ENCODE results near the gene MUC5AC.
A peak's percentile ranks its signal among the peaks of the same experiment; 100 is the strongest.
"Not testable (repeated sequence)": the region's sequence is repeated elsewhere in the genome, so short reads cannot be mapped to it uniquely, and the experiment has no call there.

MUC5AC gene

DNA sequence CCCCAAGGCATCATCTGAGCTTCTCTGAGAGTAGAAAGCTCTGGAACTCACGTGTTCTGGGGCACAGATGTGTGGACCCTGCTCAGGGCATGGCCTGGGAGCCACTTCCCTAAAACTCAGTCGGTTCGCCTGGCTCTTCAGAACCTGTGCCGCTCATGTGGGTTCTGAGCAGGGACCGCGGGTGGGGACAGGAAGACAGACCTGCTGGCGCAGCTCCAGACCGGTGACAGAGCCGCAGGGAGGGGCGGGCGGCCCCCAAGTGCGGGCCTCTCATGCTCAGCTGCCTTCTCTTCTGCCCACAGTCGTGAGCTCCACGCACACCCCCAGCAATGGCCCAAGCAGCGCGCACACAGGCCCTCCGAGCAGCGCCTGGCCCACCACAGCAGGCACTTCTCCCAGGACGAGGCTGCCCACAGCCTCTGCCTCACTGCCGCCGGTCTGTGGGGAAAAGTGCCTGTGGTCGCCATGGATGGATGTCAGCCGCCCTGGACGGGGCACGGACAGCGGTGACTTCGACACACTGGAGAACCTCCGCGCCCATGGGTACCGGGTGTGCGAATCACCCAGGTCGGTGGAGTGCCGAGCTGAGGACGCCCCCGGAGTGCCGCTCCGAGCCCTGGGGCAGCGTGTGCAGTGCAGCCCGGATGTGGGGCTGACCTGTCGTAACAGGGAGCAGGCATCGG is 24.2 kb downstream of the MUC5AC start:
- no peaks in the 10 kb centered on the region for H3K36me3 Mint-ChIP-seq
- peak overlapping the region; percentile 32 for H3K4me3 Mint-ChIP-seq
- H3K4me1 Mint-ChIP-seq (ENCODE audit: low read depth): peaks cover 3% of the 10 kb centered on the region
- no peaks in the 10 kb centered on the region for H3K27me3 Mint-ChIP-seq
- no peak overlapping the region for H3K27ac Mint-ChIP-seq
- H3K9me3 Mint-ChIP-seq (ENCODE audit: low read depth): no peaks in the 10 kb centered on the region

DNA sequence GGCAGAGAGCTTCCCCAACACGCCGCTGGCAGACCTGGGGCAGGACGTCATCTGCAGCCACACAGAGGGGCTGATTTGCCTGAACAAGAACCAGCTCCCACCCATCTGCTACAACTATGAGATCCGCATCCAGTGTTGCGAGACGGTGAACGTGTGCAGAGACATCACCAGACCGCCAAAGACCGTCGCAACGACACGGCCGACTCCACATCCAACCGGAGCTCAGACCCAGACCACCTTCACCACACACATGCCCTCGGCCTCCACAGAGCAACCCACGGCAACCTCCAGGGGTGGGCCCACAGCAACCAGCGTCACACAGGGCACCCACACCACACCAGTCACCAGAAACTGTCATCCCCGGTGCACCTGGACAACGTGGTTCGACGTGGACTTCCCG is 26.4 kb downstream of the MUC5AC start:
- H3K27me3 Mint-ChIP-seq; H3K36me3 Mint-ChIP-seq; H3K4me1 Mint-ChIP-seq (ENCODE audit: low read depth); H3K4me3 Mint-ChIP-seq; H3K27ac Mint-ChIP-seq; H3K9me3 Mint-ChIP-seq (ENCODE audit: low read depth): not testable (repeated sequence)

DNA sequence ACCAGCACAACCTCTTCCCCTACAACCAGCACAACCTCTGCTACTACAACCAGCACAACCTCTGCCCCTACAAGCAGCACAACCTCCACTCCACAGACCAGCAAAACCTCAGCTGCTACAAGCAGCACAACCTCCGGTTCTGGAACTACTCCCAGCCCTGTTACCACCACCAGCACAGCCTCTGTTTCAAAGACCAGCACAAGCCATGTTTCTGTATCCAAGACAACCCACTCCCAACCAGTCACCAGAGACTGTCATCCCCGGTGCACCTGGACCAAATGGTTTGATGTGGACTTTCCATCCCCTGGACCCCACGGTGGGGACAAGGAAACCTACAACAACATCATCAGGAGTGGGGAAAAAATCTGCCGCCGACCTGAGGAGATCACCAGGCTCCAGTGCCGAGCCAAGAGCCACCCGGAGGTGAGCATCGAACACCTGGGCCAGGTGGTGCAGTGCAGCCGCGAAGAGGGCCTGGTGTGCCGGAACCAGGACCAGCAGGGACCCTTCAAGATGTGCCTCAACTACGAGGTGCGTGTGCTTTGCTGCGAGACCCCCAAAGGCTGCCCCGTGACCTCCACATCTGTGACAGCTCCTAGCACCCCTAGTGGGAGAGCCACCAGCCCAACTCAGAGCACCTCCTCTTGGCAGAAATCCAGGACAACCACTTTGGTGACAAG is 30.8 kb downstream of the MUC5AC start:
- H3K27me3 Mint-ChIP-seq; H3K9me3 Mint-ChIP-seq (ENCODE audit: low read depth); H3K27ac Mint-ChIP-seq; H3K4me3 Mint-ChIP-seq; H3K4me1 Mint-ChIP-seq (ENCODE audit: low read depth); H3K36me3 Mint-ChIP-seq: not testable (repeated sequence)

DNA sequence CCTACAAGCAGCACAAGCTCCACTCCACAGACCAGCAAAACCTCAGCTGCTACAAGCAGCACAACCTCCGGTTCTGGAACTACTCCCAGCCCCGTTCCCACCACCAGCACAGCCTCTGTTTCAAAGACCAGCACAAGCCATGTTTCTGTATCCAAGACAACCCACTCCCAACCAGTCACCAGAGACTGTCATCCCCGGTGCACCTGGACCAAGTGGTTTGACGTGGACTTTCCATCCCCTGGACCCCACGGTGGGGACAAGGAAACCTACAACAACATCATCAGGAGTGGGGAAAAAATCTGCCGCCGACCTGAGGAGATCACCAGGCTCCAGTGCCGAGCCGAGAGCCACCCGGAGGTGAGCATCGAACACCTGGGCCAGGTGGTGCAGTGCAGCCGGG is 32.1 kb downstream of the MUC5AC start:
- not testable (repeated sequence) for H3K9me3 Mint-ChIP-seq (ENCODE audit: low read depth); H3K27ac Mint-ChIP-seq; H3K27me3 Mint-ChIP-seq; H3K4me1 Mint-ChIP-seq (ENCODE audit: low read depth); H3K4me3 Mint-ChIP-seq; H3K36me3 Mint-ChIP-seq

DNA sequence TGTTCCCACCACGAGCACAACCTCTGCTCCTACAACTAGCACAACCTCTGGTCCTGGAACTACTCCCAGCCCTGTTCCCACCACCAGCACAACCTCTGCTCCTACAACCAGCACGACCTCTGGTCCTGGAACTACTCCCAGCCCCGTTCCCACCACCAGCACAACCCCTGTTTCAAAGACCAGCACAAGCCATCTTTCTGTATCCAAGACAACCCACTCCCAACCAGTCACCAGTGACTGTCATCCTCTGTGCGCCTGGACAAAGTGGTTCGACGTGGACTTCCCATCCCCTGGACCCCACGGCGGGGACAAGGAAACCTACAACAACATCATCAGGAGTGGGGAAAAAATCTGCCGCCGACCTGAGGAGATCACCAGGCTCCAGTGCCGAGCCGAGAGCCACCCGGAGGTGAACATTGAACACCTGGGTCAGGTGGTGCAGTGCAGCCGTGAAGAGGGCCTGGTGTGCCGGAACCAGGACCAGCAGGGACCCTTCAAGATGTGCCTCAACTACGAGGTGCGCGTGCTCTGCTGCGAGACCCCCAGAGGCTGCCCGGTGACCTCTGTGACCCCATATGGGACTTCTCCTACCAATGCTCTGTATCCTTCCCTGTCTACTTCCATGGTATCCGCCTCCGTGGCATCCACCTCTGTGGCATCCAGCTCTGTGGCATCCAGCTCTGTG is 34.2 kb downstream of the MUC5AC start:
- H3K36me3 Mint-ChIP-seq; H3K27me3 Mint-ChIP-seq; H3K4me3 Mint-ChIP-seq; H3K4me1 Mint-ChIP-seq (ENCODE audit: low read depth); H3K27ac Mint-ChIP-seq; H3K9me3 Mint-ChIP-seq (ENCODE audit: low read depth): not testable (repeated sequence)

DNA sequence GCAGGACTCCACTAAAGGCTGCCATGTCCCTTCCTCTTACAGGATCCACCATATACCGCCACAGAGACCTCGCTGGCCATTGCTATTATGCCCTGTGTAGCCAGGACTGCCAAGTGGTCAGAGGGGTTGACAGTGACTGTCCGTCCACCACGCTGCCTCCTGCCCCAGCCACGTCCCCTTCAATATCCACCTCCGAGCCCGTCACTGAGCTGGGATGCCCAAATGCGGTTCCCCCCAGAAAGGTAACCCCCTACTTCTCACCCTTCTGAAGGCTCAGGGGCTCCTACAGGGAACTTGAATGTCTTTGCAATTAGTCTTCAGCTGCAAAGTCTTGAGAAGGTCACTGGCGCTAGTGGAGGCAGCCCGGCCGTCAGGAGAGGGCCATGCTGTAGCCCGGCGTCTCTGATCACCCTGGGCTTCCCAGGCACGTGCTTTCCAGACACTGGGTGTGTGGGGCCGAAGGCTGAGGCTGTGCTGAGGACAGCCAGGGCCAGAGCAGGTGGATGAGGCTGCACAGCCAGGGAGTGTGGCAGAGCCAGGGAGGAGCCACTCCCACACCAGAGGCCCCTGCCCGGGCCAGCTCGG is 35.1 kb downstream of the MUC5AC start:
- no peaks in the 10 kb centered on the region for H3K36me3 Mint-ChIP-seq
- no peaks in the 10 kb centered on the region for H3K9me3 Mint-ChIP-seq (ENCODE audit: low read depth)
- no peaks in the 10 kb centered on the region for H3K27me3 Mint-ChIP-seq
- no peak overlapping the region for H3K4me3 Mint-ChIP-seq
- H3K27ac Mint-ChIP-seq: no peak overlapping the region
- H3K4me1 Mint-ChIP-seq (ENCODE audit: low read depth): no peaks in the 10 kb centered on the region

DNA sequence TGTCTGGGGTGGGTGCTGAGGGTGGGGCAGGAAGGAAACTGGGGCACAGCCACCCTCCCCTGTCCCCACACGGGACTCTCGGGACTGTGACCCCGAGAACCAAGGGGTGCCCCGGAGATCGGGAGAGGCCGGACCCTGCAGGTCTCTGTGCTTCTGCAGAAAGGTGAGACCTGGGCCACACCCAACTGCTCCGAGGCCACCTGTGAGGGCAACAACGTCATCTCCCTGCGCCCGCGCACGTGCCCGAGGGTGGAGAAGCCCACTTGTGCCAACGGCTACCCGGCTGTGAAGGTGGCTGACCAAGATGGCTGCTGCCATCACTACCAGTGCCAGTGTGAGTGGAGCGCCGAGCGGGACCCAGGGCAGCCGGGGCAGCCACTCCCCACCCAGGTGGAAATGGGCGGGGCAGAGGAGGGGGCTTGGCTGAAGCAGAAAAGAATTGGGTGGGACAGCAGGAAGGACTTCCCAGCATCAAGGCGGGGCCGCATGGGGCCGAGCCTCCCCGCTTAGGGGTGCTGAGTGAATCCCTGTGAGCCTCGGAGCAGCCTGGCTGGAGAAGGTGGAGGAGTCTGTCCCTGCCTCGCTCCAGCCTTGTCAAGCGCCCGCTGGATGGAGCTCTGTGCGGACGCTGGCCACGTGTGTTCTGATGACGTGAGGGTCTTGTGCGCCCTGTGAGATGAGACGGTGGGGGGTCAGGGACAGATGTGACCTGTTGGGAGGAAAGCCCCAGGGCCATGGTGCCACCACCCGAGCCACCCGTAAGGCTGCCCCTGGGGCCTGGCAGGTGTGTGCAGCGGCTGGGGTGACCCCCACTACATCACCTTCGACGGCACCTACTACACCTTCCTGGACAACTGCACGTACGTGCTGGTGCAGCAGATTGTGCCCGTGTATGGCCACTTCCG is 35.8 kb downstream of the MUC5AC start:
- Mint-ChIP-seq H3K36me3 (no peaks in the 10 kb centered on the region), H3K9me3 (ENCODE audit: low read depth) (no peaks in the 10 kb centered on the region), H3K4me1 (ENCODE audit: low read depth) (no peaks in the 10 kb centered on the region), H3K27ac (no peak overlapping the region), H3K27me3 (no peaks in the 10 kb centered on the region), H3K4me3 (no peak overlapping the region)

DNA sequence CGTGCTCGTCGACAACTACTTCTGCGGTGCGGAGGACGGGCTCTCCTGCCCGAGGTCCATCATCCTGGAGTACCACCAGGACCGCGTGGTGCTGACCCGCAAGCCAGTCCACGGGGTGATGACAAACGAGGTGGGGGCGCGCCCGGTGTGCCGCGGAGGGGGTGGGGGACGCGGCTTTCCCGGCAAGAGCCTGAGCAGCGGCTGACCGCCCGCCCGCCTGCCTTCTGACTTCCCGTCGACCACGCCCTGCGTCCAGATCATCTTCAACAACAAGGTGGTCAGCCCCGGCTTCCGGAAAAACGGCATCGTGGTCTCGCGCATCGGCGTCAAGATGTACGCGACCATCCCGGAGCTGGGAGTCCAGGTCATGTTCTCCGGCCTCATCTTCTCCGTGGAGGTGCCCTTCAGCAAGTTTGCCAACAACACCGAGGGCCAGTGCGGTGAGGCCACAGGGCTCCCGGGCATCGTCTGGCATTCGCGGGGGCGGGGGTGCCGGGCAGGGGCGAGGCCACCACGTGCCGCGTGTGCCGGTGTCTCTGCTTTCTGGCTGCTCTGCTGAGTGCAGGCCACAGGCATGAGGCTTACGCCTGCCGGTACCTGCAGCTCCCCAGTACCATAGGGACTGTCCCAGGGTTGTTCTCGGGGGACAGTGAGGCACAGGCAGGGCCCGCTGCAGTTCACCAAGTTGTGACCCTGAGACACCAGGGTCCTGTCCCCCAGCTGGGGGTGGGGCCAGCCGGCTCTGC is 36.7 kb downstream of the MUC5AC start:
- no peak overlapping the region for H3K27ac Mint-ChIP-seq
- H3K9me3 Mint-ChIP-seq (ENCODE audit: low read depth): no peaks in the 10 kb centered on the region
- no peak overlapping the region for H3K4me3 Mint-ChIP-seq
- no peaks in the 10 kb centered on the region for H3K27me3 Mint-ChIP-seq
- H3K4me1 Mint-ChIP-seq (ENCODE audit: low read depth): no peaks in the 10 kb centered on the region
- H3K36me3 Mint-ChIP-seq: no peaks in the 10 kb centered on the region

DNA sequence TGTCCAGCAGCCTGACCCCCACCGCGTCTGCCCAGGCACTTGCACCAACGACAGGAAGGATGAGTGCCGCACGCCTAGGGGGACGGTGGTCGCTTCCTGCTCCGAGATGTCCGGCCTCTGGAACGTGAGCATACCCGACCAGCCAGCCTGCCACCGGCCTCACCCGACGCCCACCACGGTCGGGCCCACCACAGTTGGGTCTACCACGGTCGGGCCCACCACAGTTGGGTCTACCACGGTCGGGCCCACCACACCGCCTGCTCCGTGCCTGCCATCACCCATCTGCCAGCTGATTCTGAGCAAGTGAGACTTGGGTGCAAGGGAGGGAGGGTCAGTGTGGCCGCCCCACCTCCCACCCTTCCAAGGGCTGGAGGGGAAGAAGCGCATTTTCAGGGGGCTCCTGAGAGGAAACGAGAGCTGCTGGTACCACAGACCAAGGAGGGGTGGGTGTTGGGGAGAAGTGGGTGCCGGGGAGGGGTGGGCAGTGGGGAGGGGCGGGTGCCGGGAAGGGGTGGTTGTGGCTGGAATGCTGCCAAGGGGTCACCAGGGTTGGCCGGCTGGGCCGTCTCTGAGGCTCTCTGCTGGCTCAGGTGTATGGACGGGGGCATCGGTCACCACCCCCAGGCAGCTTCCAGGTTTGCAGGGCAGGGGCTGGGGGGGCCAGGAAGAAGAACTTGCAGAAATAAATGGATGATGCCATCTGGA is 37.4 kb downstream of the MUC5AC start:
- no peaks in the 10 kb centered on the region for H3K27me3 Mint-ChIP-seq
- no peak overlapping the region for H3K27ac Mint-ChIP-seq
- no peaks in the 10 kb centered on the region for H3K9me3 Mint-ChIP-seq (ENCODE audit: low read depth)
- H3K36me3 Mint-ChIP-seq: no peaks in the 10 kb centered on the region
- no peaks in the 10 kb centered on the region for H3K4me1 Mint-ChIP-seq (ENCODE audit: low read depth)
- H3K4me3 Mint-ChIP-seq: no peak overlapping the region

DNA sequence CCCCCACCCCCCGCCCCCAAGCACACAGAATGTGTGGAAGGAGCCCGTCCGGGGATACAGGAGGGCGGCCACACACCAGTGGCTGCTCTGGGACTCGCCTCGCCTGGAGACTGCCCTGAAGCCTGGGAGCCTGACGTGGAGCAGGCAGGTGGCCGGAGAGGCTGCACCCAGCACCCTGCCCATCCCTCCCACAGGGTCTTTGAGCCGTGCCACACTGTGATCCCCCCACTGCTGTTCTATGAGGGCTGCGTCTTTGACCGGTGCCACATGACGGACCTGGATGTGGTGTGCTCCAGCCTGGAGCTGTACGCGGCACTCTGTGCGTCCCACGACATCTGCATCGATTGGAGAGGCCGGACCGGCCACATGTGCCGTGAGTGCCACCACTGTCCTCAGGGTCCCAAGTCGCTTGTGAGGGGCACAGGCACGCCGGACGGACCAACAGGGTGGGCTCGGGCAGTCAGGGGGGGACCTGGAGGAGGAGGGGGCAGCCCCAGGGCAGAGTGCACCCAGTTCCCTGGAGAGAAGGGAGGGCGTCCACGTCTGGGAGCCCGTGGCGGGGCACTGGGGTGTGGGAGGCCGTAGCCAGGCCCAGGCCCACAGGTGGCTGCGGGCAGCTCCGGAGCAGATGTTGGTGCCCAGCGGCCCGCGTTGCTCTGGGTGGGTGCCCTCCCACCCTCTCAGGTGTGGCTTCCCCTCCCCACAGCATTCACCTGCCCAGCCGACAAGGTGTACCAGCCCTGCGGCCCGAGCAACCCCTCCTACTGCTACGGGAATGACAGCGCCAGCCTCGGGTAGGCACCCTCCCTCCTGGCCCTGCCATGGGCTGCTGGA is 38.1 kb downstream of the MUC5AC start:
- Mint-ChIP-seq H3K4me1 (ENCODE audit: low read depth) (no peaks in the 10 kb centered on the region), H3K4me3 (no peak overlapping the region), H3K27ac (no peak overlapping the region), H3K9me3 (ENCODE audit: low read depth) (no peaks in the 10 kb centered on the region), H3K36me3 (no peaks in the 10 kb centered on the region), H3K27me3 (no peaks in the 10 kb centered on the region)

DNA sequence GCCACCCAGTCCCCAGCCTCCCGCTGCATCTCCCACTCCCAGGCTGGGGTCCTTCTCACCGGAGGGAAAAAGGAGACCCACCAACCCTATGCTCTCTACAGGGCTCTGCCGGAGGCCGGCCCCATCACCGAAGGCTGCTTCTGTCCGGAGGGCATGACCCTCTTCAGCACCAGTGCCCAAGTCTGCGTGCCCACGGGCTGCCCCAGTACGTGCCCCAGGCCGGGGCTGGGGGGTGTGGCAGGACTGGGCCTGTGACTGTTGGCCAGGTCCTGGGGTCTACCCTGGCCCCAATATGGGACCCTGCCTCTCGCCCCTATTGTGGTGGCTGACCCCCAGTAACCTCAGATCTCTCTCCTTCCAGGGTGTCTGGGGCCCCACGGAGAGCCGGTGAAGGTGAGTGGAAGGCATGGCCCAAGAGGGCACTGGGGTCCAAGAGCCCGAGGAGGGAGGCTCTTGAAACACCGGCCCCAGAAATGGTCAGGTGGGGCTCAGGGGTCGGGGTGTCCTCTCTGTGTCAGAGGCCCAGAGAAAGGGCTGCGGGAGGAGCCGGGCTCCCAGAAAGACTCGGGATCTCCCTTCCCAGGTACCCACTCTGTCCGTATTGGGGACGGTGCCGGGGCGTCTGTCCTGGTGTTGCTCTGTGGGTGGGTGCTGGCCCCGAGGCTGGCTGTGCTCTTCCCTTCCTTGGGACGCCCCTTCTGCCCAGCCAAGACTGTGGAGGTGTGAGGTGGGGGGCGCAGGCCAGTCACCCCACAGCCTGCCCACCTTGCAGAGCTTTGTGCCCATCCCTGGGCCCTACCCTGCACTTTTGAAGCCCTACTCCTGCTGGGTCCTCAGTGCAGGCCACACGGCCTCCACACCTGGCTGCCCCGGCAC is 39.0 kb downstream of the MUC5AC start:
- H3K4me1 Mint-ChIP-seq (ENCODE audit: low read depth): no peaks in the 10 kb centered on the region
- H3K27me3 Mint-ChIP-seq: no peaks in the 10 kb centered on the region
- H3K36me3 Mint-ChIP-seq: no peaks in the 10 kb centered on the region
- H3K27ac Mint-ChIP-seq: no peak overlapping the region
- H3K9me3 Mint-ChIP-seq (ENCODE audit: low read depth): no peaks in the 10 kb centered on the region
- H3K4me3 Mint-ChIP-seq: no peak overlapping the region

DNA sequence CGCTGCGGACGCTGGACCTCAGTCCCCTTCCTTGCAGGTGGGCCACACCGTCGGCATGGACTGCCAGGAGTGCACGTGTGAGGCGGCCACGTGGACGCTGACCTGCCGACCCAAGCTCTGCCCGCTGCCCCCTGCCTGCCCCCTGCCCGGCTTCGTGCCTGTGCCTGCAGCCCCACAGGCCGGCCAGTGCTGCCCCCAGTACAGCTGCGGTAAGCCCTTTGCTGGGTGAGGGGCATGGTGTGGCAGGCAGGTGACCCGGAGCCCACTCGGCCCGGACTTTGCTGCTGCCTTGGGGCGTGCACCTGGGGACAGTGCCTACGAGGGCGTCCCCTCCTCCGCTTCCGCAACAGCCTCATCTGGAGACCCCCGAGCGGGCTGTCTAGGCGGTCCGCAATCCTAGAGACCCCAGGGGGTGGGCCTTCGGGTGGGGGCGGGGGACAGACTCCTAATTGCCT is 39.7 kb downstream of the MUC5AC start:
- H3K9me3 Mint-ChIP-seq (ENCODE audit: low read depth): no peaks in the 10 kb centered on the region
- no peaks in the 10 kb centered on the region for H3K4me1 Mint-ChIP-seq (ENCODE audit: low read depth)
- H3K4me3 Mint-ChIP-seq: no peak overlapping the region
- no peaks in the 10 kb centered on the region for H3K27me3 Mint-ChIP-seq
- H3K36me3 Mint-ChIP-seq: no peaks in the 10 kb centered on the region
- no peak overlapping the region for H3K27ac Mint-ChIP-seq
